ENCODE results near the gene RAD51B. TPM values are rescaled to one million over a fixed set of nuclear protein-coding genes. Genes with fewer than 3 reads are reported as not detected.

The RAD51B gene
- total RNA-seq, 1 experiment from 2014 or later = 14.2 TPM

DNA sequence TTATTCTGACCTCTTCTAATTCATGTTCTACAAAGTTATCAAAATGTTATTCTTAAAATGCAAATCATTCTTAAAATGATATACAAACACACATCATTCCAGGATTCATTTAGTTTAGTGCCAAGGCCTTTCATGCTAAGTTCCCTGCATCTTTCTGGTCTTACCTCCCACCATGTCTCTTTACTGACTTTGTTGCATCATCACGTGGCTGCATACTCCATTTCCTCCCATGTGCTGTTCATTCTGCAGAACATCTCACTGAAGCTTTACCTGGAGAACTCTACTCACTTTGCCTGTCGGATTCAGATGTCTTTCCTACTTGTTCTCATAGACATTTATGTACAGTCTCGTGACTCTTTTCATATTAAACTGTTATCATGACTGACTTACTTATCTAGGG, 278.1 kb downstream of the RAD51B start (continued):
- TF ChIP-seq, protein P1, sequence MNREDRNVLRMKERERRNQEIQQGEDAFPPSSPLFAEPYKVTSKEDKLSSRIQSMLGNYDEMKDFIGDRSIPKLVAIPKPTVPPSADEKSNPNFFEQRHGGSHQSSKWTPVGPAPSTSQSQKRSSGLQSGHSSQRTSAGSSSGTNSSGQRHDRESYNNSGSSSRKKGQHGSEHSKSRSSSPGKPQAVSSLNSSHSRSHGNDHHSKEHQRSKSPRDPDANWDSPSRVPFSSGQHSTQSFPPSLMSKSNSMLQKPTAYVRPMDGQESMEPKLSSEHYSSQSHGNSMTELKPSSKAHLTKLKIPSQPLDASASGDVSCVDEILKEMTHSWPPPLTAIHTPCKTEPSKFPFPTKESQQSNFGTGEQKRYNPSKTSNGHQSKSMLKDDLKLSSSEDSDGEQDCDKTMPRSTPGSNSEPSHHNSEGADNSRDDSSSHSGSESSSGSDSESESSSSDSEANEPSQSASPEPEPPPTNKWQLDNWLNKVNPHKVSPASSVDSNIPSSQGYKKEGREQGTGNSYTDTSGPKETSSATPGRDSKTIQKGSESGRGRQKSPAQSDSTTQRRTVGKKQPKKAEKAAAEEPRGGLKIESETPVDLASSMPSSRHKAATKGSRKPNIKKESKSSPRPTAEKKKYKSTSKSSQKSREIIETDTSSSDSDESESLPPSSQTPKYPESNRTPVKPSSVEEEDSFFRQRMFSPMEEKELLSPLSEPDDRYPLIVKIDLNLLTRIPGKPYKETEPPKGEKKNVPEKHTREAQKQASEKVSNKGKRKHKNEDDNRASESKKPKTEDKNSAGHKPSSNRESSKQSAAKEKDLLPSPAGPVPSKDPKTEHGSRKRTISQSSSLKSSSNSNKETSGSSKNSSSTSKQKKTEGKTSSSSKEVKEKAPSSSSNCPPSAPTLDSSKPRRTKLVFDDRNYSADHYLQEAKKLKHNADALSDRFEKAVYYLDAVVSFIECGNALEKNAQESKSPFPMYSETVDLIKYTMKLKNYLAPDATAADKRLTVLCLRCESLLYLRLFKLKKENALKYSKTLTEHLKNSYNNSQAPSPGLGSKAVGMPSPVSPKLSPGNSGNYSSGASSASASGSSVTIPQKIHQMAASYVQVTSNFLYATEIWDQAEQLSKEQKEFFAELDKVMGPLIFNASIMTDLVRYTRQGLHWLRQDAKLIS (CRISPR knock-in tag; IDR thresholded peaks at IDR 0.05; ENCODE audit: borderline replicate concordance) = no peak
- TF ChIP-seq ZNF423 (CRISPR knock-in tag; IDR thresholded peaks at IDR 0.05) (no peak), MYBL2 (CRISPR knock-in tag; IDR thresholded peaks at IDR 0.05) (no peak), ZNF263 (CRISPR knock-in tag; IDR thresholded peaks at IDR 0.05; ENCODE audit: low read depth) (no peak), ZNF121 (CRISPR knock-in tag; IDR thresholded peaks at IDR 0.05) (no peak)
- TF ChIP-seq, protein P2, sequence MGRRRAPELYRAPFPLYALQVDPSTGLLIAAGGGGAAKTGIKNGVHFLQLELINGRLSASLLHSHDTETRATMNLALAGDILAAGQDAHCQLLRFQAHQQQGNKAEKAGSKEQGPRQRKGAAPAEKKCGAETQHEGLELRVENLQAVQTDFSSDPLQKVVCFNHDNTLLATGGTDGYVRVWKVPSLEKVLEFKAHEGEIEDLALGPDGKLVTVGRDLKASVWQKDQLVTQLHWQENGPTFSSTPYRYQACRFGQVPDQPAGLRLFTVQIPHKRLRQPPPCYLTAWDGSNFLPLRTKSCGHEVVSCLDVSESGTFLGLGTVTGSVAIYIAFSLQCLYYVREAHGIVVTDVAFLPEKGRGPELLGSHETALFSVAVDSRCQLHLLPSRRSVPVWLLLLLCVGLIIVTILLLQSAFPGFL (CRISPR knock-in tag; IDR thresholded peaks at IDR 0.05; ENCODE audit: borderline replicate concordance) = no peak

DNA sequence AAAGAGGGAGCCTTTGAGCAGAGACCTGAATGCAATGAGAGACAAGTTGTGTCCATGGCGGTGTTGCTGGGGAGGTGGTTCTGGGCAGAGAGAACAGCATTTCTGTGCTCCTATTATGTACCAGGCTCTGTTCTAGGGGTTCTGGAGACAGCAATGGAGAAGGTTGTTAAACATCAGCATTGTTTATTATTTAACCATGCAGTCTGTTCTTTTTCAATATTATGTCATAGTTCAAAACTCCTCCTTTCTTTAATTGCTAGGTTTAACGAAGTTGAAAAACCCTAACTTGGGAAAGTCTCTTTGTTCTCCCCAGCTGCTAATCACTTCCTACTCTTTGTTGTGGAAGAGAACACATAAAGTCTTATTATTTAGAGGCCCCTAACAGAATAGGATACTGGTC, 279.3 kb downstream of the RAD51B start:
- ChIA-PET POLR2A (no interaction called here), CTCF (no interaction called here)
- H3K27ac Mint-ChIP-seq = no peak overlapping the region
- peaks cover 44% of the 10 kb centered on the region for H3K36me3 Mint-ChIP-seq
- no peak overlapping the region for H3K4me3 Mint-ChIP-seq
- no peak for TF ChIP-seq E2F4 (CRISPR knock-in tag; IDR thresholded peaks at IDR 0.05; ENCODE audit: borderline replicate concordance, low read depth)
- TF ChIP-seq ZMAT4 (CRISPR knock-in tag; IDR thresholded peaks at IDR 0.05) = no peak
- peaks cover 2% of the 10 kb centered on the region for H3K4me1 Mint-ChIP-seq
- H3K27me3 Mint-ChIP-seq (ENCODE audit: low read depth) = no peaks in the 10 kb centered on the region
- no peak for ATAC-seq
- DNase-seq (ENCODE audit: low spot score) = no peak
- H3K9me3 Mint-ChIP-seq = peaks cover 58% of the 10 kb centered on the region

DNA sequence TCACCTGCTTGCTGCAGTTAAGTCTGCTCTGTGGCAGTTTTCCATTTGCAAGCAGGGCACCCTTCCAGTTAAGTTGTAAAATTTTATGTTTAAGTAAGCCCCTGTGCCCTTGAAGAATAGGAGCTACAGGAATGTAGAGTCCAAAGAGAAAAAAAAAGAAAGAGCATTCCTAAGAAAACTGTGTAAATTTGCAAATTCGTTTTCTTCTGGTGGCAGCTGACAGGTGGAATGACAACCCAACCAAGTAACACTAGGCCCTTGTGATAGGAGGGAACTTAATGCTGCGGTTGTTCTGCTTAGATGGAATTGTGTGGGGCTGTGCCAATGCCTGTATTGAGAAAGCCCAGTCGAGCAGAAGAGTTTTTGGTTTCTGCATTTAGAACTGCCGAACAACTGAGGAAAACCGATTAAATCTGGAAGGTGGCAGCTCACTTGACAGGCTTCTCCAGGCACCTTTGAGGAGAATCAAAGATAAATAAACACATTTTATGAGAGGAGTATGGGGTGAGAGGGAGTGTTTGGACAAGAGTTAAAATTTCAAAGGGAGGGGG, 280.0 kb downstream of the RAD51B start:
- Mint-ChIP-seq H3K4me3 (no peak overlapping the region), H3K27me3 (ENCODE audit: low read depth) (no peaks in the 10 kb centered on the region), H3K4me1 (peaks cover 7% of the 10 kb centered on the region), H3K36me3 (peaks cover 44% of the 10 kb centered on the region), H3K27ac (no peak overlapping the region), H3K9me3 (peaks cover 58% of the 10 kb centered on the region)
- CTCF ChIA-PET = no interaction called here
- ATAC-seq (no peak), DNase-seq (ENCODE audit: low spot score) (no peak)
- POLR2A ChIA-PET = no interaction called here
- TF ChIP-seq TCF7 (CRISPR knock-in tag; IDR thresholded peaks at IDR 0.05; ENCODE audit: low read depth) (no peak), ZNF138 (CRISPR knock-in tag; conservative IDR thresholded peaks at IDR 0.05) (no peak), SP1 (CRISPR knock-in tag; conservative IDR thresholded peaks at IDR 0.05) (no peak), ELF4 (CRISPR knock-in tag; IDR thresholded peaks at IDR 0.05; ENCODE audit: low read depth) (no peak), ZNF396 (CRISPR knock-in tag; IDR thresholded peaks at IDR 0.05; ENCODE audit: borderline replicate concordance) (no peak), MXD4 (CRISPR knock-in tag; IDR thresholded peaks at IDR 0.05; ENCODE audit: borderline replicate concordance) (no peak), TEAD1 (CRISPR knock-in tag; IDR thresholded peaks at IDR 0.05) (no peak), FOXP1 (CRISPR knock-in tag; IDR thresholded peaks at IDR 0.05; ENCODE audit: borderline replicate concordance) (no peak), ETV6 (CRISPR knock-in tag; IDR thresholded peaks at IDR 0.05) (no peak), E2F4 (CRISPR knock-in tag; IDR thresholded peaks at IDR 0.05; ENCODE audit: borderline replicate concordance, low read depth) (no peak), ZNF121 (CRISPR knock-in tag; IDR thresholded peaks at IDR 0.05) (no peak)
- TF ChIP-seq, protein P3, sequence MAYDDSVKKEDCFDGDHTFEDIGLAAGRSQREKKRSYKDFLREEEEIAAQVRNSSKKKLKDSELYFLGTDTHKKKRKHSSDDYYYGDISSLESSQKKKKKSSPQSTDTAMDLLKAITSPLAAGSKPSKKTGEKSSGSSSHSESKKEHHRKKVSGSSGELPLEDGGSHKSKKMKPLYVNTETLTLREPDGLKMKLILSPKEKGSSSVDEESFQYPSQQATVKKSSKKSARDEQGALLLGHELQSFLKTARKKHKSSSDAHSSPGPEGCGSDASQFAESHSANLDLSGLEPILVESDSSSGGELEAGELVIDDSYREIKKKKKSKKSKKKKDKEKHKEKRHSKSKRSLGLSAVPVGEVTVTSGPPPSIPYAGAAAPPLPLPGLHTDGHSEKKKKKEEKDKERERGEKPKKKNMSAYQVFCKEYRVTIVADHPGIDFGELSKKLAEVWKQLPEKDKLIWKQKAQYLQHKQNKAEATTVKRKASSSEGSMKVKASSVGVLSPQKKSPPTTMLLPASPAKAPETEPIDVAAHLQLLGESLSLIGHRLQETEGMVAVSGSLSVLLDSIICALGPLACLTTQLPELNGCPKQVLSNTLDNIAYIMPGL (CRISPR knock-in tag; IDR thresholded peaks at IDR 0.05) = no peak
- TF ChIP-seq, protein P4, sequence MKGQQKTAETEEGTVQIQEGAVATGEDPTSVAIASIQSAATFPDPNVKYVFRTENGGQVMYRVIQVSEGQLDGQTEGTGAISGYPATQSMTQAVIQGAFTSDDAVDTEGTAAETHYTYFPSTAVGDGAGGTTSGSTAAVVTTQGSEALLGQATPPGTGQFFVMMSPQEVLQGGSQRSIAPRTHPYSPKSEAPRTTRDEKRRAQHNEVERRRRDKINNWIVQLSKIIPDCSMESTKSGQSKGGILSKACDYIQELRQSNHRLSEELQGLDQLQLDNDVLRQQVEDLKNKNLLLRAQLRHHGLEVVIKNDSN (CRISPR knock-in tag; IDR thresholded peaks at IDR 0.05) = no peak
- TF ChIP-seq, protein P5, sequence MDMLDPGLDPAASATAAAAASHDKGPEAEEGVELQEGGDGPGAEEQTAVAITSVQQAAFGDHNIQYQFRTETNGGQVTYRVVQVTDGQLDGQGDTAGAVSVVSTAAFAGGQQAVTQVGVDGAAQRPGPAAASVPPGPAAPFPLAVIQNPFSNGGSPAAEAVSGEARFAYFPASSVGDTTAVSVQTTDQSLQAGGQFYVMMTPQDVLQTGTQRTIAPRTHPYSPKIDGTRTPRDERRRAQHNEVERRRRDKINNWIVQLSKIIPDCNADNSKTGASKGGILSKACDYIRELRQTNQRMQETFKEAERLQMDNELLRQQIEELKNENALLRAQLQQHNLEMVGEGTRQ (CRISPR knock-in tag; IDR thresholded peaks at IDR 0.05) = no peak
- TF ChIP-seq, protein P6, sequence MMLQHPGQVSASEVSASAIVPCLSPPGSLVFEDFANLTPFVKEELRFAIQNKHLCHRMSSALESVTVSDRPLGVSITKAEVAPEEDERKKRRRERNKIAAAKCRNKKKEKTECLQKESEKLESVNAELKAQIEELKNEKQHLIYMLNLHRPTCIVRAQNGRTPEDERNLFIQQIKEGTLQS (CRISPR knock-in tag; conservative IDR thresholded peaks at IDR 0.05) = no peak
